ENCODE results near the gene BAX. TPM values are rescaled to one million over a fixed set of nuclear protein-coding genes. Genes with fewer than 3 reads are reported as not detected.

Gene BAX
- total RNA-seq, 4 donors from 2014 or later, result 28.2 to 74.4 (median 41.2) TPM

GRCh38 chr19:48945415-48945814 lies 9.3 kb upstream of the BAX start:
- intact Hi-C loops (cut with DNase I), result no loop called here
- 83 to 96% methylated on average over 5 of the region's 5 CpGs for WGBS, 2 donors
- no peak for DNase-seq
- H3K36me3 ChIP-seq, result no peaks in the 10 kb centered on the region
- no peaks in the 10 kb centered on the region for H3K27me3 ChIP-seq
- no peaks in the 10 kb centered on the region for H3K4me1 ChIP-seq
- no peak overlapping the region for H3K4me3 ChIP-seq (replicated peaks in 1 of 3)
- H3K9me3 ChIP-seq, result no peaks in the 10 kb centered on the region
- TF ChIP-seq CTCF (IDR thresholded peaks at IDR 0.05) (no peak), POLR2A (IDR thresholded peaks at IDR 0.05) (no peak)
- H3K27ac ChIP-seq, result no peak overlapping the region

- H3K4me1 ChIP-seq, result no peaks in the 10 kb centered on the region
- no peaks in the 10 kb centered on the region for H3K9me3 ChIP-seq
- no peak overlapping the region for H3K27ac ChIP-seq
- H3K4me3 ChIP-seq (replicated peaks in 1 of 3), result no peak overlapping the region
- 87 to 88% methylated on average over 2 of the region's 2 CpGs for WGBS, 2 donors
- H3K27me3 ChIP-seq, result no peaks in the 10 kb centered on the region
- no peak for DNase-seq
- no peak for TF ChIP-seq CTCF (IDR thresholded peaks at IDR 0.05)
- no peak for TF ChIP-seq POLR2A (IDR thresholded peaks at IDR 0.05)
- intact Hi-C loops (cut with DNase I), result no loop called here
- no peaks in the 10 kb centered on the region for H3K36me3 ChIP-seq
Observed at GRCh38 chr19:48945817-48946216, 8.9 kb upstream of the BAX start.

GRCh38 chr19:48946463-48947257 lies 8.0 kb upstream of the BAX start:
- no peak for TF ChIP-seq CTCF (IDR thresholded peaks at IDR 0.05)
- no peak for TF ChIP-seq POLR2A (IDR thresholded peaks at IDR 0.05)
- H3K9me3 ChIP-seq, result no peaks in the 10 kb centered on the region
- no peak overlapping the region for H3K4me3 ChIP-seq (replicated peaks in 1 of 3)
- H3K27ac ChIP-seq, result no peak overlapping the region
- H3K4me1 ChIP-seq, result no peaks in the 10 kb centered on the region
- no peaks in the 10 kb centered on the region for H3K36me3 ChIP-seq
- DNase-seq, result no peak
- intact Hi-C loops (cut with DNase I), result no loop called here
- no peaks in the 10 kb centered on the region for H3K27me3 ChIP-seq
- 96% methylated on average over 3 of the region's 9 CpGs; no CpG with 5 or more reads in 1 of the 2 donors for WGBS, 2 donors

- H3K27ac ChIP-seq, result no peak overlapping the region
- no peak for DNase-seq
- 96 to 100% methylated on average over 3 of the region's 3 CpGs for WGBS, 2 donors
- H3K36me3 ChIP-seq, result no peaks in the 10 kb centered on the region
- no peaks in the 10 kb centered on the region for H3K9me3 ChIP-seq
- TF ChIP-seq POLR2A (IDR thresholded peaks at IDR 0.05), result no peak
- TF ChIP-seq CTCF (IDR thresholded peaks at IDR 0.05), result no peak
- intact Hi-C loops (cut with DNase I), result no loop called here
- no peak overlapping the region for H3K4me3 ChIP-seq (replicated peaks in 1 of 3)
- no peaks in the 10 kb centered on the region for H3K27me3 ChIP-seq
- no peaks in the 10 kb centered on the region for H3K4me1 ChIP-seq
Observed at GRCh38 chr19:48947258-48947542, 7.5 kb upstream of the BAX start.

GRCh38 chr19:48950159-48950558 lies 4.5 kb upstream of the BAX start:
- DNase-seq, result no peak
- TF ChIP-seq CTCF (IDR thresholded peaks at IDR 0.05) (no peak), POLR2A (IDR thresholded peaks at IDR 0.05) (no peak)
- Histone ChIP-seq H3K4me1 (peaks cover under 1 to 4% of the 10 kb centered on the region in 2 donors), H3K36me3 (no peaks in the 10 kb centered on the region), H3K27me3 (no peaks in the 10 kb centered on the region), H3K4me3 (replicated peaks in 1 of 3) (no peak overlapping the region), H3K27ac (no peak overlapping the region), H3K9me3 (no peaks in the 10 kb centered on the region)
- 76 to 78% methylated on average over 3 of the region's 3 CpGs for WGBS, 2 donors
- intact Hi-C loops (cut with DNase I), result loop anchor here (10.0 kb wide), 1 partner anchor 45 kb away; the partner anchor contains the start of gene NUCB1
